HCT116 (cell line): Measurements from ENCODE around the gene DIAPH3.

Experiments used
- EZH2 ChIP-seq: fragments of 200-600 bp; sonication (generic); IDR thresholded peaks from 2 replicates; pipeline ENCODE4 v1.6.1; 2017; ENCODE audit warnings: antibody characterized with exemption, mixed run types
- EZH2phosphoT487 ChIP-seq: fragments of 200-600 bp; IDR thresholded peaks from 2 replicates; pipeline ENCODE4 v1.6.1; 2018; ENCODE audit warnings: antibody characterized with exemption, borderline replicate concordance
- JUND ChIP-seq: IDR thresholded peaks from 2 replicates; pipeline ENCODE4 v1.6.1; 2012
- POLR2A ChIP-seq: IDR thresholded peaks from 2 replicates; pipeline ENCODE4 v1.7.0; 2011; ENCODE audit warnings: borderline replicate concordance; ENCODE audit not compliant: insufficient read depth, insufficient read length; ENCODE audit errors: extremely low read depth
- SP1 ChIP-seq: IDR thresholded peaks from 2 replicates; pipeline ENCODE4 v1.6.1; 2012; ENCODE audit warnings: low read depth
- TF ChIP-seq, protein P1 (sequence below), 3 experiments: fragments of 200-600 bp in 1 of 3; sonication (generic) in 1 of 3; IDR thresholded peaks in 2 of 3; conservative IDR thresholded peaks in 1 of 3; 2 replicates each; pipeline ENCODE4 v1.5.1; 2012 to 2017; ENCODE audit warnings: low read depth in 2 of 3, low read length in 2 of 3, antibody characterized with exemption in 1 of 3, borderline replicate concordance in 1 of 3, control low read depth in 1 of 3, mild to moderate bottlenecking in 1 of 3, mixed read lengths in 1 of 3, mixed run types in 1 of 3, moderate library complexity in 1 of 3; ENCODE audit not compliant: insufficient read depth in 1 of 3

DNA sequence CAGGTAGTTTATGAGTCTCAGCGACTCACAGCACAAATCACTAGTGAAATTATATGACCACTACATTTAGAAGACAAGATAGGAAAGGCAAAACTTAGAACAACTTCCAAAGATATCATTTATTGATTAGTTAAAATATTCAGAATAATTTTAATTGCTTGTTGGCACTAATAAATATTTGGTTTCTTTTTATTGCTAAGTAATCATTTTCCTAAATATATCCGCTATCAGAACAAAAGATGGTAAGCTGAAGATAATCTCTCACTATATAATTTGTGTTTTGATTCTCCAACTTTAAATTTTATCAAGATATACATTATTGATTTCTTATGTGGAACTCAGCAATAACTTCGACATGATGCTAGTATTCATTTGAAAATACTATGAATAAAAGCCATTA lies 248.5 kb downstream of the DIAPH3 start:
- TF ChIP-seq POLR2A: no peak
- TF ChIP-seq, protein P1, sequence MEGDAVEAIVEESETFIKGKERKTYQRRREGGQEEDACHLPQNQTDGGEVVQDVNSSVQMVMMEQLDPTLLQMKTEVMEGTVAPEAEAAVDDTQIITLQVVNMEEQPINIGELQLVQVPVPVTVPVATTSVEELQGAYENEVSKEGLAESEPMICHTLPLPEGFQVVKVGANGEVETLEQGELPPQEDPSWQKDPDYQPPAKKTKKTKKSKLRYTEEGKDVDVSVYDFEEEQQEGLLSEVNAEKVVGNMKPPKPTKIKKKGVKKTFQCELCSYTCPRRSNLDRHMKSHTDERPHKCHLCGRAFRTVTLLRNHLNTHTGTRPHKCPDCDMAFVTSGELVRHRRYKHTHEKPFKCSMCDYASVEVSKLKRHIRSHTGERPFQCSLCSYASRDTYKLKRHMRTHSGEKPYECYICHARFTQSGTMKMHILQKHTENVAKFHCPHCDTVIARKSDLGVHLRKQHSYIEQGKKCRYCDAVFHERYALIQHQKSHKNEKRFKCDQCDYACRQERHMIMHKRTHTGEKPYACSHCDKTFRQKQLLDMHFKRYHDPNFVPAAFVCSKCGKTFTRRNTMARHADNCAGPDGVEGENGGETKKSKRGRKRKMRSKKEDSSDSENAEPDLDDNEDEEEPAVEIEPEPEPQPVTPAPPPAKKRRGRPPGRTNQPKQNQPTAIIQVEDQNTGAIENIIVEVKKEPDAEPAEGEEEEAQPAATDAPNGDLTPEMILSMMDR (IDR thresholded peaks at IDR 0.05 in 2 of 3, conservative IDR thresholded peaks at IDR 0.05 in 1 of 3; ENCODE audit: borderline replicate concordance in 1 of 3, insufficient read depth in 1 of 3, low read depth in 2 of 3, low read length in 2 of 3): no peak
- no peak for TF ChIP-seq EZH2phosphoT487
- TF ChIP-seq JUND: no peak
- no peak for TF ChIP-seq SP1
- no peak for TF ChIP-seq EZH2
